ENCODE data around the gene ZMYM4. TPM values are rescaled to one million over a fixed set of nuclear protein-coding genes. Genes with fewer than 3 reads are reported as not detected.

Gene ZMYM4
- polyA plus RNA-seq, 2 of the 4 experiments (the other 2 are of a cell fraction) = 12.2 to 36.3 TPM

- 63% methylated on average over 5 of the region's 5 CpGs for WGBS (ENCODE audit: missing lambda C conversion rate)
- FAIRE-seq = no peak
- CTCF ChIA-PET = no interaction called here
These were observed 21.3 kb upstream of the ZMYM4 start for GRCh38 chr1:35247256-35247655.

More at GRCh38 chr1:35247256-35247655, 21.3 kb upstream of the ZMYM4 start:
- Histone ChIP-seq H3K9me3 (no peaks in the 10 kb centered on the region), H3K4me1 (no peaks in the 10 kb centered on the region), H3K4me3 (no peak overlapping the region), H3K27ac (no peak overlapping the region), H3K4me2 (no peak overlapping the region)
- ATAC-seq = no peak
- DNase-seq (ENCODE audit: low read depth in 1 of 2, low spot score in 1 of 2) = no peak
- POLR2A ChIA-PET = no interaction called here
- TF ChIP-seq CTCF (IDR thresholded peaks at IDR 0.05) = no peak
- TF ChIP-seq NPAS2 (CRISPR knock-in tag; IDR thresholded peaks at IDR 0.05; ENCODE audit: borderline replicate concordance) = no peak
- no peak for TF ChIP-seq BCL3 (IDR thresholded peaks at IDR 0.05)
- no peak for TF ChIP-seq REST (IDR thresholded peaks at IDR 0.05)
- no peak for TF ChIP-seq RCOR1 (IDR thresholded peaks at IDR 0.05; ENCODE audit: low read depth, low read length)
- TF ChIP-seq RAD21 (conservative IDR thresholded peaks at IDR 0.05 in 1 of 2, IDR thresholded peaks at IDR 0.05 in 1 of 2) = no peak
- TF ChIP-seq ZSCAN20 (CRISPR knock-in tag; IDR thresholded peaks at IDR 0.05) = no peak
- no peak for TF ChIP-seq MAZ (IDR thresholded peaks at IDR 0.05; ENCODE audit: borderline replicate concordance, low read depth, low read length)
- TF ChIP-seq ELK1 (IDR thresholded peaks at IDR 0.05; ENCODE audit: low read depth, low read length) = no peak
- TF ChIP-seq RNF2 (IDR thresholded peaks at IDR 0.05; ENCODE audit: borderline replicate concordance, low read depth) = no peak
- no peak for TF ChIP-seq TP53 (CRISPR knock-in tag; IDR thresholded peaks at IDR 0.05)

Data from A549 (cell line).